ENCODE results near the gene MACROD1.

The MACROD1 gene

DNA sequence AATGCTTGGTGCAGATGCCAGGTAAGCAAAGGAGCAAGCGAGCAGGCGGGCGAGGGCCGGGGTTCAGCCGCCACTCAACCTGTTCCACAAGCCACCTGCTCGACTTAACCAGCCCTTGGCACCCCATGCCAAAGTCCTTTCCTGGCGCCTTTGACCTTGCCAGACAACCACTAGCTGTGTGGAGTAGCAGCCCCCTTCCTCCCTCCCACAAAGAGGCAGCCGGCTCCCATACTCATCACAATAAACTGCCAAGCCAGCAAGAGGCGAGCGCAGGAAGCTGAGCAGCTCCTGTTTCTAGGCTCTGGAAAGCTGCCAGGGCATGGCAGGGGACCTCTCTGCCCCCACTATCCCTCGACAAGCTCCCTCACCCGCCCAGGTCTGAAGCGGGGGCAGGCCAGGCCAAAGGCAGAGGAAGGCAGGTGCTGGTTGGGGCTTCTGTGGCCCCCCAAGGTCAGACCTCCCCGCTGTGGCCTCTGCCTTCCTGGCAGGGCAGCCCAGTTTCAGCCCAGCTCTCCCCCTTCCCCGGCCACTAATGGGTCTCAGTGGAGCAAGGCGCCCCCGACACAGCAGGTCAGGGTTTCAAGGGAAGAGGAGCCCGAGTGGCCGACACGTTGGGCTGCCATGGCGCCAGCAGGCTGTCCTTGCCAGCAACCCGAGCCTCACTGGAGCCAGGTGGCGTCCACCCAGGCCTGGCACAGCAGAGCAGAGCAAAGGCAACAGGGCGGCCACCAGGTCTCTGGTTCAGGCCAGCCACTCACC, 15.3 kb downstream of the MACROD1 start:
- no peak for DNase-seq

DNA sequence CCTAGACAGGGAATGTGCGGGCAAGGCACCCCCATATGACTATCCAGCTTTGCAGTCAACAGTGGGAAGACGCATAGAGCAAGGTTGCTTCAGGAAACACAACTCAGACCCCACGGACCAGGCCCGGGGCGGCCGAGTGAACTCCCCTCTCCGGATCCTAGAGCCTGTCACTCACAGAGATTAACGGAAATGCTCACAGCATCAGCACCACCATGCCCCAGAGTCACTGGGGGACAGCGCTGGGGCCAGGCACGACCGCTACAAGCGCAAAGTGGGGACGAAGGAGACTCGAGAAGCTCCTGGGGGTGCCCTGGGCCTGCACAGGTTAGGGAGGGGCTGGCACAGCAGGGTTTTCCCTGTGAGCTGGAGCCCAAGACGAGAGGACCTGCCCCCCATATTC, 15.9 kb downstream of the MACROD1 start:
- no peak for DNase-seq

DNA sequence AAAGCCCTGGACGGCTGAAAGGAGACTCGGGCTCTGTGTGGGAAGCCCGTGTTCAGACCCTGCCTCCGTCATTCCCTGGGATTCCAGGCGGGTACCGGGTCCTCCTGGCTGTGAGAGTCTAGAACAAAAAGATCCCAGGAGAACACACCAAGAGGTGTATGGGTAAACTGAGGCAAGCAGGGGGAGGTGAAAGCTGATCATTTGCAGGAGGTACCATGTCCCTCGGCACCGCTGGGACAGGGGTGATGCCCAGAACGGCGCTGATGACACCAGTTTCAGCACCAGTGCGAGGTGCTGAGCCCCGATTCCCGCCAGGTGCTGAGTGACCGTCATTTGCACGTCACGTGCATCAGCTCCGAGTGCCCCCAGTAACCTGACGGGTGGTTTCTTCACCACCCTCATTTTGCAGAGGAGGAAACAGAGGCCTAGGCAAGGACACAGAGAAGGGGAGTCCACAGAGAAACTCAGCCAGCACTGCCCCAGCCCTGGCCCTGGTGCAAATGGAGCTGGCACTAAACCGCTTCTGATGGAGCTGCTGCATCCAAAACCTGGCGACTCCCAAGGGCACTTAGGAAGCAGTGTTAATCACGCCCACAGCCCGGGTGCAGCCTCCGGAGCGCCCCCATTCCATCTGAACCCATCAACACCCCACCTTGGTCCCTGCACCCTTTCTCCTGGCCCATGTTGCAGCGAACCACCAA, 16.8 kb downstream of the MACROD1 start:
- no peak for DNase-seq

DNA sequence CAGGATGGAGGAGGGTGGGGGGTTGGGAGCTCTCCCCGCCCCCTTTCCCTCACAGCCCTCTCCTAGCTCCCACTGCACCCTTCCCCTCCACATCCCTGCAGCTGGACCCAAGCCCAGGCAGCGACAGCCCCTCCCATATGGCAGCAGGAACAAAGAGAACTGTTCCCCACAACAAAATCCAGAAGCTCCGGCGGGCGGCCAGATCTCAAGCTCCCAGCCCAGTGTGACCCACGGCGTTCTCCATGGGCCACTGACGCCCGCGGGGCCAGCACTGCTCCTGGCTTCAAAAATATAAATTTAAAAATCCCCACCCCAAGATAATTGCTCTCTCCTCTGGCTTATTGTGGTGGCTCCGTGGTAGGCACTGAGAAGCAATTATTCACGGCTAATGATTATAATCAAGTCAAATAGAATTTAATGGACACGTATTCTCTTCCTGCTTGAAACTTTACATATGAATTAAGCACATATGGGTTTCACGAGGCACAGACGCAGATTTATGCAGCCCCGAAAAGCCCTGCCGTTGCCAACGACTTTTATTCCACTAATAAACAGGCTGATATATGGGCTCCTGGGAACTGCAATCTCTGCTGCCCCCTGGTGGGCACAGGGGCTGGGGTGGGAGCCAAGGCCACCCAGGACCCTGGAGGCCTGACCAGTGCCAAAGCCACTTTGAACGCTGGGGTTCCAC, 17.5 kb downstream of the MACROD1 start:
- DNase-seq, result peak; percentile 86

GRCh38 chr11:64146036-64146955, 19.6 kb downstream of the MACROD1 start:
- peak; percentile 73 for DNase-seq

DNA sequence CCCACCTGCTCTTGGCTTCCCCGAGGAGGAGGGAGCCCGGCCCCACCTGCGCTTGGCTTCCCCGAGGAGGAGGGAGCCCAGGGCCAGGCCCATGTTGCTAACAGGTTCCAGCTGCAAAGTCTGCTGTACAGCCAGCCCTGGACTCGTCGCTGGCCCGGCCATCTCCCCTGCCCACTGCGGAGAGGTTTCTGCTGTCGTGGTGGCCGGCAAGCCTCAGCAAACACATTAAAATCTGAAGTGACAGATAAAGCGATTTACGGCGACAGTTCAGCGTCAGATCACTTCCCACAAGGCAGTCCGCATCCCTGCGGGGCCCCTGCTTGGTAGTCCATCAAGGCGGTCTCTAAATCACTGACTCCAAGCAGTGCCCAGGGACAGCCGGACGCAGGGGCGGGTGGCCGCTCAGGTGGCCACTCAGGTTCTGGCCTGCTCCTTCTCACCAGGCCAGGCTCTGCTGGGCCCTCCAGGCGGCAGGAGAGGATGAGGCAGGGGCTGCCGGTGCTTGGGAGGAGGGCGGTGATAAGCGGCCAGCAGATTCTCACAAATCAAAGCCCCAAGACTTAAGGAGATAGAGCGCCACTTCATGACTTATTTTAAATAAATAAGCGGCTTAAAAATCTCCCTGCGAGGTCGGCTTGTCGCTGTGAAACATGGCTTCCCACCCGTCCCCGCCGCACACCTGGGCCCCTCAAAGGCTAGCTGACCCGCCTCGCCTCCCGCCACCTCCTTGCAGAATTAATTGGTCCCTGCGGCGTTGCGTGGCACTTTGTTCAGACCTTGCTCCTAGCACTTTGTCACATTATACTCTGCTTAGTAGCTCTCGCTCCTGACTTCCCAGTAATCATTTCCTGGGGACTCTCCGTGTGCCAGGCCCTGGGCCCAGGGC, 21.1 kb downstream of the MACROD1 start:
- no peak for DNase-seq

GRCh38 chr11:64141081-64141783, 24.7 kb downstream of the MACROD1 start:
- DNase-seq, result no peak

GRCh38 chr11:64140082-64140481, 25.8 kb downstream of the MACROD1 start:
- DNase-seq, result no peak

DNA sequence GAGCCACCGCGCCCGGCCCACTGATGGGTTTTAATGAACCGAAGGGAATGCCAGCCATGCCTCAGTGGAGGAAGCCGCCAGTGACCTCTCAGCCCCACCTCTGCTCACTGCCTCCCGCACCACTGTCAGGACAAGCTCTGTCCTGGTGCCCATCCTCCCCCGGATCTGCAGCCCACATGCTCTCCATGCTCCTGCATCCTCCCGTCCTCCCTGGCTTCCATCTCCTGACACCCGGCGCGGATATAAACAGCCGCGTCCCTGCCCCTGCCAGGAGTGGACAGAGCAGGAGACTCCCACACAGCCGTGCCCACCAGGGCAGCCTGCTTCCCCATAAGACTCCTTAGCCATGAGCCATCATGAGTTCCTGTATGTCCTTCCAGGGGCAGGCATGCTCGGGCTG, 26.9 kb downstream of the MACROD1 start:
- DNase-seq, result no peak

DNA sequence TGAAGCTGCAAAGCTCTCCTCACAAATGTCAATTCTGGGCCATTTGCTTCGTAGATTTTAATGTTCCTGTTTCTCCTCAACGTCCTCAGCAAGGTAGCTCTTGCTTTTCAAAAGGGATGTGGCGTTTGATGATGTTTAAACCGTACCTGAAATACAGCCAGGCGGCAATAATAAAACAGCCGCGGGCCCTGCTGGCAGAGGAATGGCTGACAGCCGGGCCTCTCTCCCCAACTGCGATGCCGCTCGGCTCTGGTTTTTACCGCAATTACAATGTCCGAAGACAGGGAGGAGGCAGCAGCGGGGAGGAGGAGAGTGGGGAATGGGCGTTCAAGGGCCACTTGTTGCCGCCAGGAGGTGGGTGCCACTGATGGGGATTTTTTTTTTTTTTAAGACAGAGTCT, 27.5 kb downstream of the MACROD1 start:
- DNase-seq, result no peak

GRCh38 chr11:64136765-64137441, 29.0 kb downstream of the MACROD1 start:
- no peak for DNase-seq

DNA sequence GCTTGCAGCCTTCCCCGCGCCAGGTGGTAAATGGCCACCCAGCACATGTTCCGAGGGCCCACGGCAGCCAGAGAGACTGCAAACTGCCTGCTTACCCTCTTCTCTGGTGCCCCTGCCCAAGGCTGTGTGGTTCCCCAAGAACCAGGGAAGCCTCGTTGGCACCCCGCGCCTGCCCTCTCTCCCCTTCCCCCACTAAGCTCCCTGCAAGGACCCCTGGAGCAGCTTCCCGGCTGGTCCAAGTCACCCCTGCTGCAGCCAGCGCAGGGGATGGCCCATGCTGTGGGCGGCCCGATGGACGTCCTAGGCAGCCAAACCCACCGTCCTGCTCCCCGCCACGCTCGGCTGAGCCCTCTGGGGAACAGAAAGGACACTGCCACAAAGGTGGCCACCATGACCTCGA, 30.2 kb downstream of the MACROD1 start:
- no peak for DNase-seq

DNA sequence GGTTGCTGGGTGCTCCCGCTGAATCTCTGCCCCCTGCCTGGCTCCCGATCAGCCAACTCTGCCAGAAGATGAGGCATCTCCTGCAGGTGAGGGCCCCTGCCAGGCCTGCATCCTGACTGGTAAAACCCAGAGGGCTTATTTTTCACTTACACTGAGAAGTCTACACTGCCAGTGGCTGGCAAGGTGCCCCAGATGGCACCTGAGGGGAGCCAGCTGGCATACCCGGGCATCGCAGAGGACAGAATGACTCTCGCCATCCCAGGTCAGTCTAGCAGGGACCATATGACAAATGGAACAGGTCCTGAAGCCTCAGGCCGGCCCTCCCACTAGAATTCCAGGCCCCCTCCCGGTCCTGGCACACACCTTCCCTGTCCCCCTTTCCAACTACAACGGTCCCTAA, 30.9 kb downstream of the MACROD1 start:
- no peak for DNase-seq

DNA sequence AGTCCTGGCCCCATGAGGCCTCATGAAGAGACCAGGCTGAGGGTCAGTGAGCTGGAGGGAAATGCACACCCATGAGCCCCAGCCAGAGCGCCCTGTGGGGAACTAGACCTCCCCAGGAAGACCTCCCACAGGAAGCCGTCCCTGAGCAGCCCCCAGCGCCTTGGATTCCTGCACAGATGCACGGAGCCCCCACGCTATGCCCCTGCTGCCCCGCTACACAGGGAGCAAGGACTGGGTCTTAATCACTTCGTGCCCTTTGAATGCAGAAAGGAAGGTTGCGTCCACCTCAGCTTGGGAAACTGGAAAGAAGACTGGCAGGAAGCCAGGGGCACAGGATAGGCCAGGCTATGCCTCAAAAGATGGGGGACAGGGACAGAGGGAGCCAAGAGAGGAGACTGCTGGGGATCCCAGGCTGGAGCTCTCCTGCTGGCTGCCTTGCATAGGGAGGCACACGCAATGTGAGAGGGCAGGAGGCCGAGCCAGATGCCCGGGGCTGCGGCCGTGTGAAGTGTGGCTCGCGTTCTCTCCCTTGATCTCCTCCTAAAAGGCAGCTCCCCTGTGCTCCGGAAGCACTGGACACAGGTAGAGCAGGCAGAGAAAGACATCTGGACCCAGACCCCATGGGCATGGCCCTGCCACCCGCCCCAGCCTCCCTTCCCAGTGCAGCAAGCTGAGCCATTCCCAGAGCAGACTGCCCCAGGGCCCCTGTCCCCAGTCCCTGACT, 32.8 kb downstream of the MACROD1 start:
- no peak for DNase-seq

- DNase-seq, result peak; percentile 79
Measured at GRCh38 chr11:64132191-64132771, 33.6 kb downstream of the MACROD1 start.

- peak; percentile 31 for DNase-seq
Measured at GRCh38 chr11:64131683-64132190, 34.2 kb downstream of the MACROD1 start.

DNA sequence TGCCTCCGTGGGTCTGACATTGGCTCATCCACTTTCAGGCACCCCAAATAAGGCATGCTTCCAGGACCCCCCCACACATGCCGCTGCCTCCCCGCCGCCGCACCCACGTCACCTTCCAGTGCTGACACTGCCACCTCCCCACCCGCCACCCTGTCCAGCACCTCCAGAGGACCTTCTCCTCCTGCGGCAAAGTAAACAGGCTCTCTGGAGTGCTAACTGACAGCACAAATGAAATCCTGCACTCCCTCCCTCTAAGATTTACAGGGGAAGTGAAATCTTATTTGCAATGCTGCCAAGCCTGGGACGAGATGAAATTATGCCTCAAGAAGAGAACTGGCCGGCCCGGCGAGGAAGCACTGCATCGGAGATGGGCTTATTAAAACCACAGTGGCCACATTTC, 35.3 kb downstream of the MACROD1 start:
- no peak for DNase-seq

DNA sequence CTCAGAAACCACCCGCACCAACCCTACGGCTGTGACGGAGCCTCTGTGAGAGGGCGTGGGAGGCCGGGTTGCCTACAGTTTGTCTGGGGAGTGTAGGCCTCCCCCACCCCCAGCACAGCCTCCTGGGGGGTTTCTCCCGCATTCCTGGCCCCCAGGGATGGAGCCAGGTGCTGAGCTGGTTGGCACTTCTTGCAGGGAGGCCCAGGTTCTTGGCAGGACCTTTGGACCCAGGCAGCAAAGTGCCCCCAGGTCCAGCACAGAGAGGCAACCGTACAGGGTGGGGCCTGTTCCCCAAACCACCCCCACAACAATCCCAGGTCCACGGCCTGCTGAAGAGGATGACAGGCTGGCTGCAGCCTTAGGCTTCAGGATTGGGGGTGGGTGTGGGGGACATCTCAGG, 36.5 kb downstream of the MACROD1 start:
- DNase-seq, result no peak
